Embryonic facial prominence (tissue), 1 donor: ENCODE results near the gene GOLPH3.

Experiments used
- DNase-seq: peaks from one replicate; pipeline ENCODE4 v3.0.0-alpha.2; 2016; ENCODE audit errors: extremely low spot score

The GOLPH3 gene

DNA sequence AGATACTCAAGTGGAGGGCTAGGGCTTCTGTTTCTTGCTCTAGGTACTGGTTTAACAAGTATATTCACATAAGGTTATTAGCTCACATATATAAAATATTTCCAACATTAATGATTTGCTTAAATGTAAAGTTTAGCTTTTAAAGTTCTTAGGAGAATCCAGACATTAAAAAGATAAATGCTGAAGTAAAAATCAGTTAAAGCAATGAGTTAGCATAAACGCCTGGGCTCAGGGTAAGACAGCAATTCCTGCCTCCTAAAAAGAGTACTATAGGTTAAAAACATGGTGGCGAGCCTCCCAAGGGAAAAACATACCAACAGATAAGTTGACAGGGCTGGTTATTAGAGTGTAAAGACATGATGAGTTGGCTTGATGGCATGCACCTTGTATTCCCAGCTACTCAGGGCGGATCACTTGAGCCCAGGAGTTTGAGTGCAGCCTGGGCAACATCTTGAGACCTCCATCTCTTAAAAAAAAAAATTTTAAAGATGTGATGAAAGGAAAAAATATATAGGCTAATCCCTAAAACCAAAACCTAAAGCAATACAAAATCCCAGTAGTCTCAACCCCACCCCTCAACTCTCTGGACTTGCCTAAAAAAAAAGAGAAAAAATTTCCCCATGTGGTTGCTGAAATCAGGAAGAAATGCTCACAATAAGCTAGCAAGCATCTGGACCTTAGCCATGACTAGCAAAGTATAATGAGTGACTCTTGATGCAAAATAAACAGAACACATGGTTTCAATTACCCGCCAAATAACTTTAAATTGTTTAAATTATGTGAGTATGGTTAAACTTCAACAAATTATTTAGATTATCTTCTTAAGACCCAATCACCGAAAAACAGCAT is 3.6 kb downstream of the GOLPH3 start:
- DNase-seq = no peak

DNA sequence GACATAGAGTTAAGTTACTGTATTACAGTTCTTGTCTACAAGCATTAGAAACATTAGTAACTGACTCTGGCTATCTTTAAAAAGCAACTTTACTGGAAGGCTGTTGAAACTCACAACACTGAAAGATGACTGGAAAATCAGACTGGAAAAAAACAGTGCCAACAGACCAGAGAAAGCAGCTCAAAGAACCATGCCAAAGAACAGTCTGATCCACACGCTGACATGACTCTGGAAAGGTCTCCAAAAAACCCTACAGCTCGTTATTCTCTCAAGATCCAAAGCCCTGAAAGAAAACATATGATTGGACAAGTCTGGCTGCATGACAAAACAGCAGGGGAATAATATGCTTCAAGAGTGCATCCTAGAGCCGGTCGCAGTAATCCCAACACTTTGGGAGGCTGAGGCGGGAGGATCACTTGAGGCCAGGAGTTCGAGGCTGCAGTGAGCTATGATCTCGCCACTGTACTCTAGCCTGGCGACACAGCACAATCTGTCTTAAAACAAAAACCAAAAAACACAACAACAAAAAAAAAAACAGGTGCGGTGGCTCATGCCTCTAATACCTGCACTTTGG is 5.6 kb downstream of the GOLPH3 start:
- no peak for DNase-seq

DNA sequence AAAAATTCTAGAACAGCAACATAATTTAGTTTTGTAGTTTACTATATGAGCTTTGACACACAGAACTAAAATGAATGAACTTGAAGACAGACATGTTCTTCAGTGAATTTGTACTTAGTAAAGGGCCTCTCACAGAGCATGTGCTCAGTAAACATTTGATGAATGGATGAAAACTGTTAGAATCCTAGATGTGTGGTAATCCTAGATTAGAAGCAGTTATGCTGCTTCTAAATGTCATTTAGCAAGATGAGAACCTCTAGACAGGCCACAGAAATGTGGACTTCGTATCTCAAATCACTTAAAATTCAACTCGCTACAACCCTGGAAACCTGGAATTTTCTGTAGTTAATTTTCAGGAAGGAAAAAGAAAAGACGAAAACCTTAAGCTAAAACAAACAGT is 8.5 kb downstream of the GOLPH3 start:
- DNase-seq = no peak

DNA sequence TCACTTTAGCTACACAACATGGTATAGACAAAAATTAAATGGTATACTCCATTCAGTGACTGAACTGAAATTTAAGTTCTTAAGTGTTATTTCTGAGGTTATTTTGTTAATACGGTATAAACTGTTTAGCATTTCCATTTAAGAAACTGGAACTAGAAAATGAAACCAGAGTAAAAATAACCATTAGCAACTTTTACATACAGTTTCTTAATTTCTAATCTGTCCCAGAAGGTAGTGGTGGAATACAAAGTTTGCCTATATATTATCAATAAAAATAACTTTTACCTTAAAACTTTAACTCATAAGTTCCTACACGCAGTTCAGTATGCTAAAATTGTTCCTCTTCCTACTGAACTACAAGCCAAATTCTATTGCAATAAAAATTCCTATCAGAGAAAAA is 10.3 kb downstream of the GOLPH3 start:
- DNase-seq = no peak

DNA sequence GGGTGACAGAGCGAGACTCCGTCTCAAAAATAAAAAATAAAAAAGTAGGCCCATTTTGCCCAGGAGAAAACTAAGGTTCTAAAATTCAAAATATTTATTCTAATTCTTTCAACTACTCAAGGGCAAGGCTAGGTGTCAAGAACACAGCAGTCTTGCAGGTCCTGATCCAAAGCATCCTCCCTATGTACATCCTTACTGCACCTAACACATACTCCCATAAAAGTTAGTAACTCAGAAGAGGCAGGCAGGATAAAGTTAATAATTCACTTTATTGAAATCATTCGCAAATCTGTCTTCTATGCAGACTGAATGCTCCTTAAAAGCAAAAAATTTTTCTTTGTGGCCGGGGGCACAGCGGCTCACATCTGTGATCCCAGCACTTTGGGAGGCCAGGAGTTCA is 11.1 kb downstream of the GOLPH3 start:
- DNase-seq = no peak

DNA sequence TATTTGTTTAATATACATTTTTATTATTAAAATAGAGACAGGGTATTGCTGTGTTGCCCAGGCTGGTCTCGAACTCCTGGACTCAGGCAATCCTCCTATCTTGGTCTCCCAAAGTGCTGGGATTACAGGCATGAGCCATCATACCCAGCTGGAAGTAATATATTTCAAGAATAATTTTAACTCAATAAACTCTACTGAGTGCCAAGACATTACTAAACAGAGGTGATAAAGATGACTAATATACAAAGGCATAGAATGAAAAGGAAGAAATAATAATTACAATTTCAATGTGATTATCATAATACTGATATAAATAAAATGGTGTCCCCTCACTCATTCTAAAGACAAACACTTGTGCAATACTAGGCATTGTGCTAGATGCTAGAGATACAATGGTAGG is 13.9 kb downstream of the GOLPH3 start:
- no peak for DNase-seq

DNA sequence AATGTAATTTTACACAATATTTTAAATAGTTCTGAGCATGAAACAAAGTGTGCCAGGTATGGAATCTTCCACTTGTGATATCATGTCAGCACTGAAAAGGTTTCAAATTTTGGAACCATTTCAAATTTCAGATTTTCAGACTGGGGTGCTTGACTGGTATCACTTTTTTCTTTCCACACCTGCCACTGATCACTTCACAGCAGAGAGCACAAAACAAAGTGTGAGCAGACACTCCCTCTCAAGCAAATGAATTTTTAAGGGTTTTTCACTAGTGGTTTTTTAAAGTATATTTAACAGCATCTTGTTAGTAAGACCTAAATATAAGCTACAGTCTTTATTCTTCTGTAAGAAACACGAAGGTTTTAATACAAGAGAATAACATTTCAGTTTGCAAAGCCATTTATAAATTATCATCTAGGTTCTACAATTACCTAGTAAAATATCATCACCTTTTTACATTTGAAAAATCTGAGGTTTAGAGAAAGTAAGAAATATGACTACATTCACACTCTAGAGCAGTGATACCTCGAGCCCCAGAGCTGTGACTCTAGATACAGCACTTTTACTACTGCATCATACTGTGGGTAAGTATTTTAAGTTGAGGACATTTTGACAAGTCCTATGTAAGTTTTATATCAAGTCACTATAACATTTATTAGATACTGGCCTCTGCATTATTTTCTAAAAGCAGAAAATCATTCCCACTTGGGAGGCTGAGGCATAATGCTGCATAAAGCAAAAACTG is 14.6 kb downstream of the GOLPH3 start:
- DNase-seq = no peak

DNA sequence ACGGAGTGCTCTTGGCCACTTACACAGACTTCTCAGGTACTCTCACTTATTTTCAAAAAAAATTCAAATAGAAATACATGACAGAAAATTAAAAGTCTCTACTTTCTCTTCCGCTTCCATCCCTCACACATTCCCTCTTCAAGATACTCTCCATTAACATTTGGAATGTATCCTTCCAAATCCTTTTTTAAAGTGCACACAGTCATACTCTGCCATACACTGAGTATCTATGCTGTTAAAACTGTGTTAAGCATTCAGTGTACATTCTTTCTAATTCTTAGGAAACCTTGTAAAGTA is 15.5 kb downstream of the GOLPH3 start:
- no peak for DNase-seq

DNA sequence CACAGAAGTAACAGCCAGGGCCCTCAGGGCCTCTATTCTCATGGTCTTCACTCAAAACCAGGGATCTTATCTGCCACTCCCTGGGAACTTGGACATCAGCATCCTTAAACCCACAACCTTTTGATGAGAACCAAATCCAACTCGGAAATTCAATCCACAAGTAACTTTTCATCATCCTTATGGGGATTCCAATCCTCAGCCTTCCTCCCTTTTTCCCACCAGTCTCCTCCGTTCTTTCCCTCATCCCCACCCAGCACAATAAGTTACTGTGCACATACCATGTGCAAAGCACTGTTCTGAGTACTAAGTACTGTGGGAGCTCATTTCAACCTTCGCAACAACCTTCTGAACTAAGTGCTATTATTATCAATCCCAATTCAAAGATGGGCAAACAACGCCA is 17.0 kb downstream of the GOLPH3 start:
- DNase-seq = no peak

DNA sequence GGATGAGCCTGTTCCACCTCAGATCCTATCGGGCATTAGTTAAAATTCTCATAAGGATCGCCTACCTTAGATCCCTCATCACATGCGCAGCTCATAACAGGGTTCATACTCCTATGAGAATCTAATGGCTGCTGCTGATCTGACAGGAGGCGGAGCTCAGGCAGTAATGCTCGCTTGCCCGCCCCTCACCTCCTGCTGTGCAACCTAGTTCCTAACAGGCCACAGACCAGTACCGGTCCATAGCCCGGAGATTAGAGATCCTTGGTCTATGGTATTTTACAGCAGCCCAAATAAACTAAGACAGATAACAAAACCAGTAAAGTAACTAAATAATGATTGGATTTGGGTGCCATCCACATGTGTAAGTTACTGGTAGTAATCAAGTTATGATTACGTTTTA is 17.5 kb downstream of the GOLPH3 start:
- DNase-seq = no peak

DNA sequence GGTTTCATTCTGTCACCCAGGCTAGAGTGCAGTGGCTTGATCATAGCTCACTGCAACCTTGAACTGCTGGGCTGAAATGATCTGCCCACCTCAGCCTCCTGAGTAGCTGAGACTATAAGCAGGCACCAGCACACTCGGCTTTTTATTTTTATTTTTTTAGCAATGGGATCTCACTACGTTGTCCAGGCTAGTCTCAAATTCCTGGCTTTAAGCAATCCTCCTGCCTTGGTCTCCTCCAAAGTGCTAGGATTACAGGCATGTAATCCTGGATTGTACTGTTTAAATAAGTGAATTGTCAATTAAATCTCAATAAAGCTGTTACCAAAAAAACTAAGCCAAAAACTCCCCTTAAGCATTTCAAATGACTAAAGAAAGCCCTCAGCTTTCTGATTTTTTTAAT is 18.9 kb downstream of the GOLPH3 start:
- no peak for DNase-seq

DNA sequence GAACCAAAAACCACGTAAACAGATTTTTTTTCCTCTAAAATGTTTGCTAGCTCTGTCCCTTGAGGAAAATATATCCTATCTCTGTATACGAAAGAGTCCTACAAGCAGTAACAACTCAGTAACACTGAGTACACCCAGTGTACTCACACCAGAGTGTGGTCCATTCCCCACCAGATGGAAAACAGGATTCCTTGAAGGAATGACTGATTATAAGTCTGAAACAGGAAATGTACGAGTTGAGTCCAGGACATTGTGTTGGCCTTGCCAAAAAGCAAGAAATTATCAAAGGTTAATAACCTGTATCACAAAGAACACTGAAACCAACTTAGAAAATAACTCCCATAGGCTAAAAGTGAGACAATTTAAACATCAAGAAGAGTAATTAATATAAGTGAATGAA is 20.4 kb downstream of the GOLPH3 start:
- no peak for DNase-seq

DNA sequence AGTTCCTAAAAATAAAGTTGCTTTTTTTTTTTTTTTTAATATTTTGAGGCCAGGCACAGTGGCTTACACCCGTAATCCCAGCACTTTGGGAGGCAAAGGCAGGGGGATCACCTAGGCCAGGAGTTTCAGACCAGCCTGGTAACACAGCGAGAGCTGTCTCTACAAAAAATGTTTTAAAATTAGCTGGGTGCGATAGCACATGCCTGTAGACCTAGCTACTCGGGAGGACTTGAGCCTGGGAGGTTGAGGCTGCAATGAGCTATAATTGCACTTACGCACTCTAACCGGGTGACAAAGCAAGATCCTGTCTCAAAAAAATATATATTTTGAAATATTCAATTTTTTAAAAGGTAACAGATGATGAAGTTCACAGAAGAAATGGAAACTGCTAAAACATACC is 22.9 kb downstream of the GOLPH3 start:
- DNase-seq = no peak

DNA sequence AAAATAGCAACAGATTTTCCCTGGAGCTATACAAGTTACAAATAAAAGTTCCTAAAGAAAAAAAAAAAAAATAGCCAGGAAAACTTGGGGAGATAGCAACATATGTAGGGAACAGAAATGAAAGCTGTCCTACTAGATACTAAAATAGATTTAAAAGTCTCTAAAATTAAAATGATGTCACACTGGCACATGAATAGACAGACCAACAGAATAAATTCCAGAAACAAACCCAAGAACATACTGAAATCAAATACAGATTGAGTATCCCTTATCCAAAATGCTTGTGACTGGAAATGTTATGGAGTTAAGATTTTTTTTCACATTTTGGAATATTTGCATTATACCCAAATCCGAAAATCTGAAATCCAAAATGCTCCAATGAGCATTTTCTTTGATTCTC is 23.8 kb downstream of the GOLPH3 start:
- no peak for DNase-seq

DNA sequence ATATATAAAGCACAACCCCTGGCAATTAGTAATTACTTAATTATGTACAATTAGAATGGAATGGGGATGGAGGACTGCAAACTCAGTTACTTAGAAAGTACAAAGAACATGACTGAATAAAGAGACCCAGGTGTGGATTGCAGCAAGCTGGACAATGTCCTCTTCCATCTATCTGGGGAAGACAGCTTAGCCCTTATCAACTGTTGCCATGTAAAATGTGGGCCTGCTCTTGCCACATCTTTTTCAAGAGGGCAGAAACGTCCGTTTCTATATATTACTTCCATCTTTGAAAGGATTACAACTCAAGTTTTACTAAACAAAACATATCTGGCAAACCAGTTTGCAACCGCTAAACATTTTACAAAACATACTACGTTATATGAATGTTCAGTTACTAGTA is 26.2 kb downstream of the GOLPH3 start:
- DNase-seq = no peak

DNA sequence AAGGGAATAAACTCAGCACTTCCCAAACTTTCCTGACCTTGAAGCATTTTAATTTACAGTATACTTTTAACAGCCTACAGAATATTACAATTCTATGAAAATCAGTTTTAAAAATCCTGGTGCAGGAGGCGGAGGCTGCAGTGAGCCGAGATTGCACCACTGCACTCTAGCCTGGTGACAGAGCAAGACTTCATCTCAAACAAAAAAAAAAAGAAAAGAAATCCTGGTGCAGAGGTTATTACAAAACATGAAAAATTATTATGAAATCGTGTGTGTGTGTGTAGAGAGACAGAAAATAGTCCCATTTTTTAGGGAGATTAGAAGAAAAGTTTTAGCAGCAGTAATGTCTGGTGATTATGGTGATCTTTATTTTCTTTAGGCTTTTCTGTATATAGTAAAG is 26.9 kb downstream of the GOLPH3 start:
- no peak for DNase-seq

DNA sequence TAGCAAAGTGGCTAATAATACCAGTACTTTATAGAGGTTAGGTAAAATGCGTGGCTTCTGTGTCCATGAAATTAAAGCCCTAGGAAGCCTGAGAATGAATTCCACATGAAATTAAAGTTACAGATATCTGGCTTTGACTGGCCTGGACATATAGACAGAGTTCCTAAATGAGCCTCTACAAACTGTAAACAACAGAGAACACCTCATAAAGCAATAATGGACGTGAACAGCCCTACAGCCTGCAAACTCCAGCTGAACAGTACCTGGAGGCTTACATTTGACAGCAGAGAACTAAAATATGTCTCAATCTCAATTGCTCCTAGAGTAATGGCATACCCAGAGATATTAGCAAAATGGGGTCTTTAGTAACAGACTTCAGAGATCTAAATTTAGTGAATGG is 28.7 kb downstream of the GOLPH3 start:
- DNase-seq = no peak

DNA sequence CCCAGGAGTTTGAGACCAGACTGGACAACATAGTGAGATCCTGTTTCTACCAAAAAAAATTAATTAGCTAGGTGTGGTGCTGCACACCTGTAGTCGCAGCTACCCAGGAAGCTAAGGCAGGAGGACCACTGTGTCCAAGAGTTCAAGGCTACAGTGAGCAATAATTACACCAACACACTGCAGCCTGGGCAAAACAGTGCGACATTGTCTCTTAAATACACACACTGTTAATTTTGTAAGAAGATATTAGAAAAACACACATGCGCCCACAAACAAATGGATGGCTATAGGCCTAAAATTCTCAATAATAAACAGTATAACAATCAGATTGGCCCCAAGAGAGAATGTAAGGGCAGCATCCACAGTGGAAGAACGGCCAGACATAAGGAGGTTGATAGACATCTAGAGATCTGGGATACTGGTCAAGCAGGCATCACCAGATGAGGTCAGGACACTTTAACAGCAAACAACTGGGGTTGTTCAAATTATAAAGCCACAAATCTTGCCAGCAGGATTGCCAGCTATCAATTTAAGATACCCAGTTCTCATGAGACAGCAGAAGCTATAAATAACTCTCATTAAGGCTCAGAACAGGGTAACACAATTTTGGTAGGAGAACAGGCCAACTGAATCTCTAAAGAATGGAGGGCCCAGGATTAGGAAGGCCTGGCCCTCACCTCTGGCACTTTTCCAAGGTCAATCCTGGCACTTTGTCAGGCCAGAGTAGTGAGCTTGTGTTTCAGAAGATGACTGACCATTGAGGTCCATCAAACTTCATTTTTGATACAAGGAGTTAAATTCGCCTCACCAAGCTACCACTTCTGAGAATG is 29.5 kb downstream of the GOLPH3 start:
- DNase-seq = no peak

DNA sequence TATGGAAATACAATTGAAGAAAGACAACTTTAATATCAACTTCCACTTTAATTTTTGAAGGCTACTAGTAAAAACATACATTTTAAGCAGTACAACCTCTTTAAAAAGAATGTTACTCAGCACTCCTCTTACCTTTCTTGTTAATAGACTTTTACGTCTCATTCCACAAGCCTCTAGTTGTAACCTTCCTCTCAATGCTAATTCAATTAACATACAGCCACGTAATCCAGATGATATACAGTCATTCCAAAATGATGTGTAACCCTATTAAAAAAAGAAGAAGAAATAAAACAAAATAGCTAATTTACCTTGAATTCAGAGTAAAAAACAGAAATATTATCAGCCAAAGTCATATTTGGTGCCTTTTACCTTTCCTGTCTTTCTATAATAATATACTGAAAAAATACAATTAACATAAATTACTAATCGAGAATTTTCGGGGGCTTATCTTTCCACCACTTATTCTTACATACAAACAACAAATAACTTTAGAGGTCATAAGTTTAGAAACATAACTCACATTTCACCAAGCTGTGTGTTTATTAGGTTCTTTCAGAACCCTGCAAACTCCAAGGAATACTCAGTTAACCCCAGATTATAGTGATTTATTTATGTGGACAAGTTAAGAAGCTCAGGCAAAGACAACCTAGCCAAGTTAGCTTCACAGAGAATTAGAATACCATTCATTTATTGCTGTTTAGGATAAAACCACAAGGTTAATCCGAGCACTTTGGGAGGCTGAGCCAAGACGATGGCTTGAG is 30.3 kb downstream of the GOLPH3 start:
- DNase-seq = no peak

DNA sequence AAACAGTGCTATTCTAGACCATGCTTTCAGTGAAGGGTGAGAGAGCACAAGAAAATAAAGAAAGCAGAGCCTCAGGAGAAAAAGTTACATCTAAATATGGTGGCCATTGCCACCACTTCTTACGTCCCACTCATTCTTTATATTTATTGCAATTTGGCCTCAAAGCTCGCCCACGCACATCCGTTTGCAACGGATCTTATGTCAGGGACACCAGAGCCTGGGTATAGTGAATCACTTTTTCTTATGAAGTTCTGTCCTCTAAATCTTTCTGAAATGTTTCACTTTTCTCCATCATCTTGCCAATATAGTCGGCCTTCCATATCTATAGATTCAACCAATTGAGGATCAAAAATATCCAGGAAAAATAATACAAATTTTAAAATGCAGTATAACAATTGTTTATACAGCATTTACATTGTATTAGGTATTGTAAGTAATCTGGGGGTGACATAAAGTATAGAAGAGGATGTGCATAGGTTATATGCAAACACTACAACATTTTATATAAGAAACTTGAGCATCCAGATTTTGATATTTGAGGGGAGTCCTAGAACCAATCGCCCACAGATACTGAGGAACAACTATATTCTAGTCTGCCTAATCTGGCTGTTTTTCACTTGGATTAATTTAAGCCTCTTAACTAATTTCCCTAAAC is 35.2 kb downstream of the GOLPH3 start:
- DNase-seq = no peak

DNA sequence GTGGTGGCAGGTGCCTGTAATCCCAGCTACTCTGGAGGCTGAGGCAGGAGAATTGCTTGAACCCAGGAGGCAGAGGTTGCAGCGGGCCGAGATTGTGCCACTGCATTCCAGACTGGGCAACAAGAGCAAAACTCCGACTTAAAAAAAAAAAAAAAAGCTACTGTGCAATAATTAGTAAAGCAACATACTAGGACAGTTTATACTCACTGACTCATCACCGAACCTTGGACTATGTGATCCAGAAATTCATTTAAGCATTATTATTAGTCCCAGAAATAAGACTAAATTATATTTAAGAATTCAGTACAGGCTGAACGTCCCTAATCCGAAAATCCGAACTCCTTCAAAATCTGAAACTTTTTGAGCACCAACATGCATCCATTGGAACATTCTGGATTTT is 37.8 kb downstream of the GOLPH3 start:
- DNase-seq = no peak
